ENCODE results near the gene IL1F10. TPM values are rescaled to one million over a fixed set of nuclear protein-coding genes. Genes with fewer than 3 reads are reported as not detected.
"Not testable (repeated sequence)": the region's sequence is repeated elsewhere in the genome, so short reads cannot be mapped to it uniquely, and the experiment has no call there.

The IL1F10 gene
- total and polyA plus RNA-seq, 8 donors: not detected

DNA sequence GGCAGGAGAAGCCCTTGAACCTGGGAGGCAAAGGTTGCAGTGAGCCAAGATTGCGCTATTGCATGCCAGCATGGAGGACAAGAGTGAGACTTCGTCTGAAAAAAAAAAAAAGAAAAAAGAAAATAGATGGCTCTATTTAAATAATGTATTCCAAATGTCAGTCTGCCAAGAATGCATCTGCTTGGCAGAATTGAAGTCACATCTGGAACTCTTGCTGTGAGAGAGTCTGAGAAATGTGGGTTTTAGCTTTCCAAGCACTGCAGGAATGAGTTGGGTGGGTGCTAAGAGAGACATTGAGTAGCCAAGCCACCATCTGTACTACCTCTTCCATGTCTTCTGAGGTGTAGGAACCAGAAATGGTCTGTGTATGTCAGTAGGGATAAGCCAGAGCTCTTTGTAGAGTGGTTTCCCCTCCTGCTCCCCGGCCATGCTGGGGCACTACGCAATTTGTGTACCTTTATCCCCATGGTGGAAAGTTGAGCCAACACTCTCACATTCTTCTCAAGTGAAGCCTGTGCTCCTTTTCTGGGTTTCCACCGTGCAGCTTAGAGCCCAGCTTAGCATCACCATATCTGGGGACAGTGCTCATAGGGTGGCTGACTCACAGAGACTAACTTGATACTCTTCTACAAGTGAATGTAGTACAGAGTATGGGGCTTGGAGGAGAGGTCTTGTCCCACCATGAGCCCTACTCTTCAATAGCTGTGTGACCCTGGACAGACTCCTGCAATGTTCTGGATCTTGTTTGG lies 25.3 kb downstream of the IL1F10 start:
- Histone ChIP-seq H3K27me3 (no peaks in the 10 kb centered on the region), H3K4me3 (no peak overlapping the region), H3K36me3 (no peaks in the 10 kb centered on the region), H3K9me3 (peaks cover 0 to 4% of the 10 kb centered on the region in 2 donors), H3K27ac (no peak overlapping the region), H3K4me1 (peaks cover 0 to 5% of the 10 kb centered on the region in 2 donors)
- no peak for ATAC-seq
- TF ChIP-seq, protein P1, sequence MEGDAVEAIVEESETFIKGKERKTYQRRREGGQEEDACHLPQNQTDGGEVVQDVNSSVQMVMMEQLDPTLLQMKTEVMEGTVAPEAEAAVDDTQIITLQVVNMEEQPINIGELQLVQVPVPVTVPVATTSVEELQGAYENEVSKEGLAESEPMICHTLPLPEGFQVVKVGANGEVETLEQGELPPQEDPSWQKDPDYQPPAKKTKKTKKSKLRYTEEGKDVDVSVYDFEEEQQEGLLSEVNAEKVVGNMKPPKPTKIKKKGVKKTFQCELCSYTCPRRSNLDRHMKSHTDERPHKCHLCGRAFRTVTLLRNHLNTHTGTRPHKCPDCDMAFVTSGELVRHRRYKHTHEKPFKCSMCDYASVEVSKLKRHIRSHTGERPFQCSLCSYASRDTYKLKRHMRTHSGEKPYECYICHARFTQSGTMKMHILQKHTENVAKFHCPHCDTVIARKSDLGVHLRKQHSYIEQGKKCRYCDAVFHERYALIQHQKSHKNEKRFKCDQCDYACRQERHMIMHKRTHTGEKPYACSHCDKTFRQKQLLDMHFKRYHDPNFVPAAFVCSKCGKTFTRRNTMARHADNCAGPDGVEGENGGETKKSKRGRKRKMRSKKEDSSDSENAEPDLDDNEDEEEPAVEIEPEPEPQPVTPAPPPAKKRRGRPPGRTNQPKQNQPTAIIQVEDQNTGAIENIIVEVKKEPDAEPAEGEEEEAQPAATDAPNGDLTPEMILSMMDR (IDR thresholded peaks at IDR 0.05): no peak
- DNase-seq: no peak
- intact Hi-C loops (cut with DNase I): no loop called here

DNA sequence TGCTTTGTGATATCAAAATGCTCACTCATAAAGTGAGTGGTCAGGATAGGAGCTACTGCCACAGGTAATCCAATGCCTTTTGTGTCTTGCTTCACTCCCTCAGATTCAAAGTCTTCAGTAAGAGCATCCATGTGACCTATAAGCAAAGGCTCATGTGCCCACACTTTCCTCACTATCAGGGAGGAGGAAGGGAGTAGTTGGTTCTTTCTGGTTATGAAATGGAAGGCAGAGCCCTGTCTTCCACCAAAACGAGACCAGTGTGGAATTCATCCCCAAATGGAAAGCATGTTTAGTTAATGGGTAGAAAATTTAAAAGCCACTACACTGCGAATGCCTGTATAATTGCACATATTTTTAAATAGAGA lies 25.8 kb downstream of the IL1F10 start:
- Histone ChIP-seq H3K4me3 (no peak overlapping the region), H3K9me3 (peaks cover 0 to 4% of the 10 kb centered on the region in 2 donors), H3K27me3 (no peaks in the 10 kb centered on the region), H3K27ac (no peak overlapping the region), H3K36me3 (no peaks in the 10 kb centered on the region), H3K4me1 (peaks cover 0 to 5% of the 10 kb centered on the region in 2 donors)
- TF ChIP-seq, protein P1 (IDR thresholded peaks at IDR 0.05): no peak
- DNase-seq (no peak), ATAC-seq (no peak)
- intact Hi-C loops (cut with DNase I): no loop called here

DNA sequence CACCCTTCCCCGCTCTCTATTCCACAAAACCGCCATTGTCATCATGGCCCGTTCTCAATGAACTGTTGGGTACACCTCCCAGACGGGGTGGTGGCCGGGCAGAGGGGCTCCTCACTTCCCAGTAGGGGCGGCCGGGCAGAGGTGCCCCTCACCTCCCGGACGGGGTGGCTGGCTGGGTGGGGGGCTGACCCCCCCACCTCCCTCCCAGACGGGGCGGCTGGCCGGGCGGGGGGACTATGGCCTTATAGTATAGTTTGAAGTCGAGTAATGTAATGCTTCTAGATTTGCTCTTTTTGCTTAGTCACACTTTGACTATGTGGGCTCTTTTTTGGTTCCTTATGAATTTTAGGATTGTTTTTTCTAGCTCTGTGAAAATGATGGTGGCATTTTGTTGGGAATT lies 28.5 kb downstream of the IL1F10 start:
- H3K4me1 ChIP-seq; H3K9me3 ChIP-seq; H3K4me3 ChIP-seq; H3K27ac ChIP-seq; DNase-seq; H3K27me3 ChIP-seq; H3K36me3 ChIP-seq; ATAC-seq; intact Hi-C loops (cut with DNase I): not testable (repeated sequence)

DNA sequence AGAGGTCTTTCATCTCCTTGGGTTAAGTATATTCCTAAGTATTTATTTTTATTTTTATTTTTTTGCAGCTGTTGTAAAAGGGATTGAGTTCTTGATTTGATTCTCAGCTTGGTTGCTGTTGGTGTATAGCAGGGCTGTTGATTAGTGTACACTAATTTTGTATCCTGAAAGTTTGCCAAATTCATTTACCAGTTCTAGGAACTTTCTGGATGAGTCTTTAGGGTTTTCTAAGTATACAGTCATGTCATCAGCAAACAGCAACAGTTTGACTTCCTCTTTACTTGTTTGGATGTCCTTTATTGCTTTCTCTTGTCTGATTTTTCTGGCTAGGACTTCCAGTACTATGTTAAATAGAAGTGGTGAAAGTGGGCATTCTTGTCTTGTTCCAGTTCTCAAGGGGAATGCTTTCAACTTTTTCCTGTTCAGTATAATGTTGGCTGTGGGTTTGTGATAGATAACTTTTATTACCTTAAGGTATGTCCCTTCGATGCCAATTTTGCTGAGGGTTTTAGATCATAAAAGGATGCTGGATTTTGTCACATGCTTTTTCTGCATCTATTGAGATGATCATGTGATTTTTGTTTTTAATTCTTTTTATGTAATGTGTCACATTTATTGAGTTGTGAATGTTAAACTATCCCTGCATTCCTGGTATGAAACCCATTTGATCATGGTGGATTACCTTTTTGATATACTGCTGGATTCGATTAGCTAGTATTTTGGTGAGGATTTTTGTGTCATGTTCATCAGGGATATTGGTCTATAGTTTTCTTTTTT lies 29.3 kb downstream of the IL1F10 start:
- H3K36me3 ChIP-seq; H3K4me3 ChIP-seq; intact Hi-C loops (cut with DNase I); ATAC-seq; H3K9me3 ChIP-seq; H3K27me3 ChIP-seq; DNase-seq; H3K4me1 ChIP-seq; H3K27ac ChIP-seq: not testable (repeated sequence)

DNA sequence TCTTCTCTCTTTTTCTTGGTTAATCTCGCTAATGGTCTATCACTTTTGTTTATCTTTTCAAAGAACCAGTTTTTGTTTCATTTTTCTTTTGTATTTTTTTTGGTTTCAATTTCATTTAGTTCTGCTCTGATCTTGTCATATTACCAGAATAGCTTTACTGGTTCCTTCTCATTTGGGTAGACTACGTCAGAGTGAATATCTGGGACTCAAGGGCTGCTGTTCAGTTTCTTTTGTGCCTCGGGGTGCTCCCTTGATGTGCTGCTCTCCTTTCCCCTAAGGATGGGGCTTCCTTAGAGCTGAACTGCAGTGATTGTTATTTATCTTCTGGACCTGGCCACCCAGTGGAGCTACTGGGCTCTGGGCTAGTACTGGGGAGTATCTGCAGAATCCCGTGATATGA lies 30.3 kb downstream of the IL1F10 start:
- no peaks in the 10 kb centered on the region for H3K27me3 ChIP-seq
- no peak for ATAC-seq
- H3K4me3 ChIP-seq: no peak overlapping the region
- TF ChIP-seq, protein P1 (IDR thresholded peaks at IDR 0.05): no peak
- H3K27ac ChIP-seq: no peak overlapping the region
- intact Hi-C loops (cut with DNase I): no loop called here
- no peaks in the 10 kb centered on the region for H3K4me1 ChIP-seq
- DNase-seq: no peak
- no peaks in the 10 kb centered on the region for H3K36me3 ChIP-seq
- H3K9me3 ChIP-seq: peaks cover 0 to 4% of the 10 kb centered on the region in 2 donors

DNA sequence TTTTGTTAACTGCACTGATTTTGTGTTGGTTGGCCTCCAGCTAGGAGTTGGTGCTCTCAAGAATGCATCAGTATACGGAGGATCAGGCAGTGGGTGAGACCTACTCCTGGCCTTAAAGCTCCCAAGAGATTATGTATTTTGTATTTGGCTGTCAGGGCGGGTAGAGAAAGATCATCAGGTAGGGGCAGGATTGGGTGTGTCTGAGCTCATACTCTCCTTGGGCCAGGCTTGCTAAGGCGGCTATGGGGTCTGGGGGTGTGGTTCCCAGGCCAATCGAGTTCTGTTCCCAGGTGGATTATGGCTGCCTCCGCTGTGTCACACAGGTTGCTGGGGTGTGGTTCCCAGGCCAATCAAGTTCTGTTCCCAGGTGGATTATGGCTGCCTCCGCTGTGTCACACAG lies 30.8 kb downstream of the IL1F10 start:
- no peaks in the 10 kb centered on the region for H3K36me3 ChIP-seq
- no peaks in the 10 kb centered on the region for H3K27me3 ChIP-seq
- H3K4me1 ChIP-seq: no peaks in the 10 kb centered on the region
- intact Hi-C loops (cut with DNase I): no loop called here
- ATAC-seq (no peak), DNase-seq (no peak)
- no peak overlapping the region for H3K27ac ChIP-seq
- H3K4me3 ChIP-seq: no peak overlapping the region
- TF ChIP-seq, protein P1 (IDR thresholded peaks at IDR 0.05): no peak
- H3K9me3 ChIP-seq: peaks cover 0 to 4% of the 10 kb centered on the region in 2 donors
